SK-N-SH treated with all-trans-retinoic acid at 6 μM for 48 hours (cell line): ENCODE results near the gene SLC25A26.

Source experiments
- ATAC-seq: fragments of 200-7000 bp; cut with Tn5 transposase; 3 replicates; pipeline ENCODE4 v1.9.1; 2020; ENCODE audit warnings: mild to moderate bottlenecking, moderate library complexity
- ARNTL ChIP-seq: fragments of 450-650 bp; formaldehyde crosslinking; IDR thresholded peaks from 2 replicates; pipeline ENCODE4 v1.5.0; 2020; ENCODE audit warnings: low read depth, mild to moderate bottlenecking, moderate library complexity, borderline replicate concordance
- BACH2 ChIP-seq: fragments of 250-450 bp; sonication (Bioruptor Pico); IDR thresholded peaks from 2 replicates; pipeline ENCODE4 v1.9.0; 2021; ENCODE audit warnings: mild to moderate bottlenecking, borderline replicate concordance
- CSDC2 ChIP-seq: fragments of 250-450 bp; sonication (Bioruptor Pico); IDR thresholded peaks from 2 replicates; pipeline ENCODE4 v1.5.0; 2020; ENCODE audit warnings: mild to moderate bottlenecking, moderate library complexity
- ESRRG ChIP-seq: fragments of 250-450 bp; sonication (Bioruptor Pico); IDR thresholded peaks from 2 replicates; pipeline ENCODE4 v1.6.1; 2021; ENCODE audit warnings: mild to moderate bottlenecking
- GLIS3 ChIP-seq: fragments of 250-450 bp; sonication (Bioruptor Pico); IDR thresholded peaks from 2 replicates; pipeline ENCODE4 v1.5.0; 2020; ENCODE audit warnings: mild to moderate bottlenecking, moderate library complexity
- ISL1 ChIP-seq: fragments of 250-450 bp; sonication (Bioruptor Pico); IDR thresholded peaks from 2 replicates; pipeline ENCODE4 v2.1.2; 2022; ENCODE audit warnings: mild to moderate bottlenecking, moderate library complexity
- PATZ1 ChIP-seq: fragments of 250-450 bp; sonication (Bioruptor Pico); IDR thresholded peaks from 2 replicates; pipeline ENCODE4 v1.8.0; 2020; ENCODE audit warnings: mild to moderate bottlenecking, moderate library complexity, borderline replicate concordance
- PPARA ChIP-seq: fragments of 250-450 bp; sonication (Bioruptor Pico); IDR thresholded peaks from 2 replicates; pipeline ENCODE4 v1.5.0; 2020; ENCODE audit warnings: mild to moderate bottlenecking, borderline replicate concordance
- RARB ChIP-seq: fragments of 250-450 bp; sonication (Bioruptor Pico); IDR thresholded peaks from 2 replicates; pipeline ENCODE4 v1.8.0; 2021; ENCODE audit warnings: mild to moderate bottlenecking, moderate library complexity
- SNAI2 ChIP-seq: fragments of 250-450 bp; sonication (Bioruptor Pico); IDR thresholded peaks from 2 replicates; pipeline ENCODE4 v1.5.0; 2020; ENCODE audit warnings: mild to moderate bottlenecking, moderate library complexity
- TCF4 ChIP-seq: fragments of 250-450 bp; sonication (Bioruptor Pico); IDR thresholded peaks from 2 replicates; pipeline ENCODE4 v1.8.0; 2021; ENCODE audit warnings: mild to moderate bottlenecking, moderate library complexity, borderline replicate concordance
- TOX ChIP-seq: fragments of 250-450 bp; sonication (Bioruptor Pico); IDR thresholded peaks from 2 replicates; pipeline ENCODE4 v1.8.0; 2021; ENCODE audit warnings: mild to moderate bottlenecking, moderate library complexity, borderline replicate concordance
- TSHZ2 ChIP-seq: fragments of 250-450 bp; sonication (Bioruptor Pico); IDR thresholded peaks from 2 replicates; pipeline ENCODE4 v1.5.0; 2020; ENCODE audit warnings: mild to moderate bottlenecking, moderate library complexity
- ZC3H10 ChIP-seq: fragments of 250-450 bp; sonication (Bioruptor Pico); IDR thresholded peaks from 2 replicates; pipeline ENCODE4 v1.5.1; 2021; ENCODE audit warnings: mild to moderate bottlenecking, moderate library complexity
- ZFP3 ChIP-seq: fragments of 250-450 bp; sonication (Bioruptor Pico); IDR thresholded peaks from 2 replicates; pipeline ENCODE4 v1.5.0; 2020; ENCODE audit warnings: mild to moderate bottlenecking, moderate library complexity
- ZFP30 ChIP-seq: fragments of 450-650 bp; formaldehyde crosslinking; IDR thresholded peaks from 2 replicates; pipeline ENCODE4 v1.5.0; 2022; ENCODE audit warnings: mild to moderate bottlenecking, moderate library complexity
- ZNF565 ChIP-seq: fragments of 450-650 bp; formaldehyde crosslinking; conservative IDR thresholded peaks from 2 replicates; pipeline ENCODE4 v1.5.0; 2020; ENCODE audit warnings: low read depth, mild to moderate bottlenecking, moderate library complexity
- ZNF70 ChIP-seq: fragments of 450-650 bp; formaldehyde crosslinking; IDR thresholded peaks from 2 replicates; pipeline ENCODE4 v1.5.0; 2020; ENCODE audit warnings: mild to moderate bottlenecking, moderate library complexity
- TF ChIP-seq, protein P1 (sequence below): fragments of 250-450 bp; sonication (Bioruptor Pico); IDR thresholded peaks from 2 replicates; pipeline ENCODE4 v1.5.1; 2021; ENCODE audit warnings: mild to moderate bottlenecking, moderate library complexity
- TF ChIP-seq, protein P2 (sequence below): fragments of 250-450 bp; sonication (Bioruptor Pico); IDR thresholded peaks from 2 replicates; pipeline ENCODE4 v1.5.1; 2020; ENCODE audit warnings: low read depth, mild to moderate bottlenecking, moderate library complexity
- TF ChIP-seq, protein P3 (sequence below): fragments of 250-450 bp; sonication (Bioruptor Pico); IDR thresholded peaks from 2 replicates; pipeline ENCODE4 v1.8.0; 2021; ENCODE audit warnings: low read depth, mild to moderate bottlenecking, moderate library complexity, borderline replicate concordance

The SLC25A26 gene

DNA sequence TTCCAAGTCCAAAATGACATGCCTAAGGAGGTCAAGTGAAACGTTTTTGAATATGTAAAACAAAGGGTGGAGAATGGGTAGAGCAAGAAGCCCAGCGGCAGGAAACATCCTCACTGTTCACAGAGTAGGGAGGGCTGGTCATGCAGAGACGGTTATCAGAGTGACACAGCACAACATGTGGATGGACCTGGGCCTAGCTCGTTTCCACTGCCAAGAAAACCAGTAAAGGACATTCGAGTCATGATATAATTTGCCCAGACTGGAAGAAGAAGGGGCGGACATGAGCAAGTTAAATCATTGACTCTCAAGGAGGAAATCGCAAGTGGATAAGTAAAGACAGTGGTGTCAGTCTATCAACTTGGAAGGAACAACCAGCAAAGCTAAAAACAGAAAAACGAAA lies 190.7 kb downstream of the SLC25A26 start:
- TF ChIP-seq SNAI2: no peak
- TF ChIP-seq TOX: no peak
- TF ChIP-seq ZFP30 (CRISPR knock-in tag): no peak
- no peak for TF ChIP-seq TCF4 (CRISPR knock-in tag)
- no peak for TF ChIP-seq RARB
- no peak for TF ChIP-seq ZNF565 (CRISPR knock-in tag)
- TF ChIP-seq, protein P1, sequence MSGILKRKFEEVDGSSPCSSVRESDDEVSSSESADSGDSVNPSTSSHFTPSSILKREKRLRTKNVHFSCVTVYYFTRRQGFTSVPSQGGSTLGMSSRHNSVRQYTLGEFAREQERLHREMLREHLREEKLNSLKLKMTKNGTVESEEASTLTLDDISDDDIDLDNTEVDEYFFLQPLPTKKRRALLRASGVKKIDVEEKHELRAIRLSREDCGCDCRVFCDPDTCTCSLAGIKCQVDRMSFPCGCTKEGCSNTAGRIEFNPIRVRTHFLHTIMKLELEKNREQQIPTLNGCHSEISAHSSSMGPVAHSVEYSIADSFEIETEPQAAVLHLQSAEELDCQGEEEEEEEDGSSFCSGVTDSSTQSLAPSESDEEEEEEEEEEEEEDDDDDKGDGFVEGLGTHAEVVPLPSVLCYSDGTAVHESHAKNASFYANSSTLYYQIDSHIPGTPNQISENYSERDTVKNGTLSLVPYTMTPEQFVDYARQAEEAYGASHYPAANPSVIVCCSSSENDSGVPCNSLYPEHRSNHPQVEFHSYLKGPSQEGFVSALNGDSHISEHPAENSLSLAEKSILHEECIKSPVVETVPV (CRISPR knock-in tag): no peak
- no peak for TF ChIP-seq CSDC2
- no peak for TF ChIP-seq ISL1 (CRISPR knock-in tag)
- TF ChIP-seq ZFP3 (CRISPR knock-in tag): no peak
- no peak for TF ChIP-seq PATZ1 (CRISPR knock-in tag)
- TF ChIP-seq ARNTL: no peak
- TF ChIP-seq ESRRG (CRISPR knock-in tag): no peak
- TF ChIP-seq GLIS3: no peak
- TF ChIP-seq PPARA (CRISPR knock-in tag): no peak
- no peak for TF ChIP-seq BACH2 (CRISPR knock-in tag)
- no peak for ATAC-seq

GRCh38 chr3:66411961-66412887 lies 191.4 kb downstream of the SLC25A26 start:
- TF ChIP-seq RARB: no peak
- TF ChIP-seq SNAI2: no peak
- no peak for TF ChIP-seq ZNF70 (CRISPR knock-in tag)
- TF ChIP-seq, protein P2, sequence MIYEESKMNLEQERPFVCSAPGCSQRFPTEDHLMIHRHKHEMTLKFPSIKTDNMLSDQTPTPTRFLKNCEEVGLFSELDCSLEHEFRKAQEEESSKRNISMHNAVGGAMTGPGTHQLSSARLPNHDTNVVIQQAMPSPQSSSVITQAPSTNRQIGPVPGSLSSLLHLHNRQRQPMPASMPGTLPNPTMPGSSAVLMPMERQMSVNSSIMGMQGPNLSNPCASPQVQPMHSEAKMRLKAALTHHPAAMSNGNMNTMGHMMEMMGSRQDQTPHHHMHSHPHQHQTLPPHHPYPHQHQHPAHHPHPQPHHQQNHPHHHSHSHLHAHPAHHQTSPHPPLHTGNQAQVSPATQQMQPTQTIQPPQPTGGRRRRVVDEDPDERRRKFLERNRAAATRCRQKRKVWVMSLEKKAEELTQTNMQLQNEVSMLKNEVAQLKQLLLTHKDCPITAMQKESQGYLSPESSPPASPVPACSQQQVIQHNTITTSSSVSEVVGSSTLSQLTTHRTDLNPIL: no peak
- no peak for TF ChIP-seq CSDC2
- no peak for ATAC-seq

- ATAC-seq: peak; percentile 60
Measured at GRCh38 chr3:66413151-66413751, 192.4 kb downstream of the SLC25A26 start.

More at GRCh38 chr3:66413151-66413751, 192.4 kb downstream of the SLC25A26 start:
- TF ChIP-seq, protein P2: no peak
- TF ChIP-seq TSHZ2: no peak
- no peak for TF ChIP-seq PPARA (CRISPR knock-in tag)
- no peak for TF ChIP-seq ZNF70 (CRISPR knock-in tag)
- no peak for TF ChIP-seq ZC3H10
- no peak for TF ChIP-seq TOX
- TF ChIP-seq CSDC2: no peak
- no peak for TF ChIP-seq PATZ1 (CRISPR knock-in tag)
- TF ChIP-seq ESRRG (CRISPR knock-in tag): no peak
- TF ChIP-seq, protein P3, sequence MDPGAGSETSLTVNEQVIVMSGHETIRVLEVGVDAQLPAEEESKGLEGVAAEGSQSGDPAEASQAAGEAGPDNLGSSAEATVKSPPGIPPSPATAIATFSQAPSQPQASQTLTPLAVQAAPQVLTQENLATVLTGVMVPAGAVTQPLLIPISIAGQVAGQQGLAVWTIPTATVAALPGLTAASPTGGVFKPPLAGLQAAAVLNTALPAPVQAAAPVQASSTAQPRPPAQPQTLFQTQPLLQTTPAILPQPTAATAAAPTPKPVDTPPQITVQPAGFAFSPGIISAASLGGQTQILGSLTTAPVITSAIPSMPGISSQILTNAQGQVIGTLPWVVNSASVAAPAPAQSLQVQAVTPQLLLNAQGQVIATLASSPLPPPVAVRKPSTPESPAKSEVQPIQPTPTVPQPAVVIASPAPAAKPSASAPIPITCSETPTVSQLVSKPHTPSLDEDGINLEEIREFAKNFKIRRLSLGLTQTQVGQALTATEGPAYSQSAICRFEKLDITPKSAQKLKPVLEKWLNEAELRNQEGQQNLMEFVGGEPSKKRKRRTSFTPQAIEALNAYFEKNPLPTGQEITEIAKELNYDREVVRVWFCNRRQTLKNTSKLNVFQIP (CRISPR knock-in tag): no peak
- TF ChIP-seq, all 23 proteins: peak for 0
